ENCODE results near the gene CLDND2. TPM values are rescaled to one million over a fixed set of nuclear protein-coding genes. Genes with fewer than 3 reads are reported as not detected.
A peak's percentile ranks its signal among the peaks of the same experiment; 100 is the strongest.

Gene CLDND2
- total RNA-seq, 1 donor from 2014 or later = 0.84 TPM

DNA sequence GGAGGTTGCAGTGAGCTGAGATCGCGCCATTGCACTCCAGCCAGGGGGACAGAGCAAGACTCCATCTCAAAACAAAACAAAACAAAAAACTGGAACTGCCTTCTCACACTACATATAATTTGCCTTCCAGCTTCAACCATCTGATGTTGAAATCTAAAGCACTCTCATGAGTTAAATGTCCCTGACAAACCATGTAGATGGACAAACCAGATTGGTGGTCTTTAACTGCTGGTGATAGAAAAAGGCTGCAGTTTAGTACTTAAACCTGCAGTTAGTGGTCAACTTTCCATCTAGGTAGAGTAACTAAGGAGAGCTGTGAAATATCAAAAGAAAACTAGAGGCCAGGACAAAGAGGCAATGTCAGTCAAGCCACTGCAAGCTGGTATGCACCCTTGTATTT is 27.4 kb upstream of the CLDND2 start:
- Mint-ChIP-seq H3K36me3 (ENCODE audit: low read depth) (no peaks in the 10 kb centered on the region), H3K9me3 (peaks cover 6% of the 10 kb centered on the region), H3K4me1 (peaks cover 30% of the 10 kb centered on the region), H3K4me3 (peak overlapping the region; percentile 59), H3K27ac (ENCODE audit: unreplicated experiment) (no peak overlapping the region), H3K27me3 (ENCODE audit: low read depth) (no peaks in the 10 kb centered on the region)
- DNase-seq (ENCODE audit: low read depth, low spot score) = no peak
- TF ChIP-seq, protein P1, sequence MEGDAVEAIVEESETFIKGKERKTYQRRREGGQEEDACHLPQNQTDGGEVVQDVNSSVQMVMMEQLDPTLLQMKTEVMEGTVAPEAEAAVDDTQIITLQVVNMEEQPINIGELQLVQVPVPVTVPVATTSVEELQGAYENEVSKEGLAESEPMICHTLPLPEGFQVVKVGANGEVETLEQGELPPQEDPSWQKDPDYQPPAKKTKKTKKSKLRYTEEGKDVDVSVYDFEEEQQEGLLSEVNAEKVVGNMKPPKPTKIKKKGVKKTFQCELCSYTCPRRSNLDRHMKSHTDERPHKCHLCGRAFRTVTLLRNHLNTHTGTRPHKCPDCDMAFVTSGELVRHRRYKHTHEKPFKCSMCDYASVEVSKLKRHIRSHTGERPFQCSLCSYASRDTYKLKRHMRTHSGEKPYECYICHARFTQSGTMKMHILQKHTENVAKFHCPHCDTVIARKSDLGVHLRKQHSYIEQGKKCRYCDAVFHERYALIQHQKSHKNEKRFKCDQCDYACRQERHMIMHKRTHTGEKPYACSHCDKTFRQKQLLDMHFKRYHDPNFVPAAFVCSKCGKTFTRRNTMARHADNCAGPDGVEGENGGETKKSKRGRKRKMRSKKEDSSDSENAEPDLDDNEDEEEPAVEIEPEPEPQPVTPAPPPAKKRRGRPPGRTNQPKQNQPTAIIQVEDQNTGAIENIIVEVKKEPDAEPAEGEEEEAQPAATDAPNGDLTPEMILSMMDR (conservative IDR thresholded peaks at IDR 0.05) = no peak

DNA sequence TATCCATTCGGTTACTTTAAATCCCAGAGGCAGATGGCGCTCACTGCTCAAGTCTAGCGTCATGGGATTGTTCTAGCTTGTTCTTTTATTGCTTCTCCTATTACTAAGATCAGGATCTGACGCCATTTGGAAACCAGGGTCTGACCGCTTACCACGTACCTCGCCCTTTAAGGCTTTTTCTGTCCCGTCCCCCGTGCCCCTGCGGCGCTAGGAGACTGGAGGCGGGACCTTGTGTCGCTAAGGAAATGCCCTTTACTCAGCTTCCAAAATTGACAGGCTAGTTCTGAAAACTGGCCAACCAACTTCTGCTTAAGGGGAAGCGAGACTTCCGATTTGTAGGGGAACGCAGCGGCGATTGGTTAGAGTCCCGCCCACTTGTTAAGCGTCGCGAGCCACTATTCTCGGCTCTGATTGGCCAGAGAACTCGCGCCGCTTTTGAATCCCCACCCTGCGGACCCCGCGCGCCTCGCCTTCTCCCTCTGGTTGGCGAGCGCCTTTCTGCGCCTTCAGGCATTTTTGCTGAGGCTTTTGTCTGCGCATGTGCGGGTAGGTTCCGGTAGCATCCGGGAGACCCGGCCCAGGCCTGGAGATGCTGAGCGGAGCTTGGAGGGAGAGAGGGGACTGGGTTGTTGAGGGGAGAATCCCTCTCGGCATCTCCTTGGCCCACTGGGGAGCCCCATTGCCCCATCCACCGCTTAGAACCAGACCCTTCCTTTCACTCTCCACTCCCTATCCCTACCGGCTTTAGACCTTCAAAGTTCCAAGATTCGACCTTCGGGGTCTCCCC is 25.4 kb upstream of the CLDND2 start:
- Mint-ChIP-seq H3K36me3 (ENCODE audit: low read depth) (no peaks in the 10 kb centered on the region), H3K9me3 (peaks cover 4% of the 10 kb centered on the region), H3K27ac (ENCODE audit: unreplicated experiment) (peak overlapping the region; percentile 92), H3K27me3 (ENCODE audit: low read depth) (no peaks in the 10 kb centered on the region), H3K4me3 (peak overlapping the region; percentile 93), H3K4me1 (peaks cover 37% of the 10 kb centered on the region)
- peak; percentile 88 for DNase-seq (ENCODE audit: low read depth, low spot score)
- TF ChIP-seq, protein P1 (conservative IDR thresholded peaks at IDR 0.05) = no peak

DNA sequence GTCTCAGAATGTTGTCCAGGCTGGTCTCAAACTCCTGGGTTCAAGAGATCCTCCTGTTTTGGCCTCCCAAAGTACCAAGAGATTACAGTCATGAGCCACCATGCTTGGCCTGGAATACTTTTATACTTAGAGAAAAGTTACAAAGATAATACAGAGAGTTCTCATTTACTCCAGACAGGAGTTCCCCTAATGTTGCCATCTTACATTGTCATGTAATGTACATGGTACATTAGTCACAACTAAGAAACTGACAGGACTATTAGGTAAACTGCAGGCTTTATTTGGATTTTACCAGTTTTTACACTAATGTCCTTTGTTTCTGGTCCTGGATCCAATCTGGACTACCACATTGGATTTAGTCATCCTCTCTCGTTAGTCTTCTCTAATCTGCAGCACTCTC is 23.9 kb upstream of the CLDND2 start:
- H3K4me1 Mint-ChIP-seq = peaks cover 32% of the 10 kb centered on the region

DNA sequence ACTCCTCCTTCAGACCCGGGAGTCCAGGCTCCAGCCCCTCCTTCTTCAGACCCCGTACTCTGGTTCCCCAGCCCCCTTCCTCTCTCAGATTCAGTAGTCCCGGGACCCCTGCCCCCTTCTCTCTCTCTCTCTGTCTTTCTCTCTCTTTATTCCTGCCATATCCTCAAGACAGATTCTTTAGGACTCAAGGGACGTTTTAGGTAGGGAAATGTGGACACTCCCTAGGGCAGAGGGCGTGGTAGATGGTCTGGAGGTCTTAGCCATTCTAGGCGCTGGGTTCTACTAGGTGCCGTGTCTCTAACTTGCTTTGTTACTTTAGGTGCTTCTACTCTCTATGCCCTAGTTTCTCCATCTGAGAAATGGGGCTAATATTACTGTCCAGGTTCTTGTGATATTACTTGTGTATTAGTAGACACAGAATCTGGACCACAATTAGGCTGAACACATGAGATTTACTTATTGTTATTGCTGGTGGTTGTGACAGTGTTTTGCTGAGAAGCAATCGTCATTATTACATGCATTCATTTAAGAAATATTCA is 22.3 kb upstream of the CLDND2 start:
- H3K36me3 Mint-ChIP-seq (ENCODE audit: low read depth) = no peaks in the 10 kb centered on the region
- H3K4me3 Mint-ChIP-seq = peak overlapping the region; percentile 38
- TF ChIP-seq, protein P1 (conservative IDR thresholded peaks at IDR 0.05) = no peak

More for the DNA sequence above, 23.9 kb upstream of the CLDND2 start:
- TF ChIP-seq, protein P1 (conservative IDR thresholded peaks at IDR 0.05) = no peak
- Mint-ChIP-seq H3K27me3 (ENCODE audit: low read depth) (no peaks in the 10 kb centered on the region), H3K4me3 (no peak overlapping the region), H3K9me3 (peaks cover 4% of the 10 kb centered on the region), H3K27ac (ENCODE audit: unreplicated experiment) (no peak overlapping the region), H3K36me3 (ENCODE audit: low read depth) (no peaks in the 10 kb centered on the region)
- DNase-seq (ENCODE audit: low read depth, low spot score) = no peak

DNA sequence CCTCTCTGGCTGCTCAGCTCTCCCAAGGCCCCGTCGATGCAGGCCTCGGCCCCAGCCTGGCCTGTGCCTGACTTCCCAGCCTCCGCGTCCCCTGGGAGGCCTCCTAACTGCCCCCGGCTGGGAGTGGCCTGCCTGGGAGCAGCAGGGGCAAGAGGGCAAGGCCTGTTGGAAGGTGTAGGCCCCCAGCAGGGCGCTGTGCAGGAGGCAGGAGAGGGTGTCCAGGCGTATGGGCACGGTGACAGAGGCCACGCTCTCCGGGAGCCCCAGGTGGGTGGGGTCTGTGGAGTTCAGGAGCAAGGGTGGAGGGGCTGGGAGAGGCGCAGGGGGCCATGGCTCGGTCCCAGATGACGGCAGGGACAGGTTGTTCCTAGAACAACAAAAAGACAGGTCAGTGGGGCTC is 20.3 kb upstream of the CLDND2 start:
- Mint-ChIP-seq H3K9me3 (peaks cover 3% of the 10 kb centered on the region), H3K36me3 (ENCODE audit: low read depth) (no peaks in the 10 kb centered on the region), H3K27me3 (ENCODE audit: low read depth) (no peaks in the 10 kb centered on the region), H3K4me1 (peaks cover 19% of the 10 kb centered on the region), H3K4me3 (no peak overlapping the region), H3K27ac (ENCODE audit: unreplicated experiment) (no peak overlapping the region)
- no peak for DNase-seq (ENCODE audit: low read depth, low spot score)
- TF ChIP-seq, protein P1 (conservative IDR thresholded peaks at IDR 0.05) = no peak

More for the DNA sequence above, 22.3 kb upstream of the CLDND2 start:
- Mint-ChIP-seq H3K27me3 (ENCODE audit: low read depth) (no peaks in the 10 kb centered on the region), H3K27ac (ENCODE audit: unreplicated experiment) (no peak overlapping the region), H3K9me3 (peaks cover 4% of the 10 kb centered on the region), H3K4me1 (peaks cover 29% of the 10 kb centered on the region)
- no peak for DNase-seq (ENCODE audit: low read depth, low spot score)

Data from neural crest cell (in vitro differentiated cells).